HCT116 (cell line): ENCODE data around the gene CFAP97D2. TPM values are rescaled to one million over a fixed set of nuclear protein-coding genes. Genes with fewer than 3 reads are reported as not detected.

Experiments used
- ATAC-seq: fragments of 200-7000 bp; cut with Tn5 transposase; 2 replicates; pipeline ENCODE4 v1.9.1; 2020; ENCODE audit warnings: mild to moderate bottlenecking, moderate library complexity
- BruUV-seq: library from RNA; stranded (reverse); fragments of 400-500 nt; replicated peaks from 2 replicates; lab custom pipeline; 2021; lab: Mats Ljungman, UMichigan
- CTCF ChIA-PET: fragments of 300-600 bp; sonication (Branson Sonifier 250); formaldehyde crosslinking; loops from one replicate; lab custom pipeline; 2021; ENCODE audit warnings: antibody characterized with exemption; lab: Charles Lee
- POLR2A ChIA-PET: fragments of 300-600, 350-600 bp; sonication (Branson Sonifier 250); formaldehyde crosslinking; loops from one replicate; lab custom pipeline; 2021; ENCODE audit warnings: antibody characterized with exemption; lab: Charles Lee
- RAD21 ChIA-PET, 2 experiments: fragments of 300-600 bp; sonication (Branson Sonifier 250); formaldehyde crosslinking; loops; one replicate each; lab custom pipeline; 2023; ENCODE audit warnings: low total read pairs in 2 of 2; ENCODE audit not compliant: uncharacterized antibody in 2 of 2, unreplicated experiment in 2 of 2, low non-redundant PET in 1 of 2; lab: Charles Lee
- DNase-seq: peaks from one replicate; pipeline ENCODE4 v3.0.0-alpha.2; 2010; ENCODE audit warnings: low read depth, low spot score
- H2AFZ ChIP-seq: fragments of 200-600 bp; shearing (Covaris generic), sonication (generic); 2 replicates; pipeline ENCODE4 v1.6.1; 2017; ENCODE audit warnings: low read depth, mixed run types, mixed read lengths, antibody characterized with exemption, low read length; ENCODE audit not compliant: poor library complexity, severe bottlenecking
- H3K27ac ChIP-seq: 2 replicates; pipeline ENCODE4 v1.5.1; 2012; ENCODE audit warnings: low read depth, low read length
- H3K27me3 ChIP-seq: fragments of 200-600 bp; sonication (generic); 2 replicates; pipeline ENCODE4 v1.6.1; 2016; ENCODE audit warnings: mixed run types, low read length, mixed read lengths; ENCODE audit not compliant: insufficient read depth
- H3K36me3 ChIP-seq, 2 experiments: fragments of 200-500 bp in 1 of 2; fragments of 200-600 bp in 1 of 2; sonication (Bioruptor generic) in 1 of 2; sonication (generic) in 1 of 2; 2 replicates each; pipeline versions ENCODE4 v1.5.1 to v1.6.1; 2014 to 2016; ENCODE audit warnings: low read length in 2 of 2, inconsistent platforms in 1 of 2, mixed read lengths in 1 of 2, mixed run types in 1 of 2; ENCODE audit not compliant: insufficient read depth in 2 of 2, control insufficient read depth in 1 of 2
- H3K4me1 ChIP-seq, 2 experiments: fragments of 200-600 bp in 1 of 2; sonication (generic) in 1 of 2; 2 replicates each; pipeline versions ENCODE4 v1.5.1 to v1.6.1; 2012 to 2017; ENCODE audit warnings: low read length in 2 of 2, inconsistent platforms in 1 of 2, mild to moderate bottlenecking in 1 of 2, mixed read lengths in 1 of 2, mixed run types in 1 of 2, moderate library complexity in 1 of 2; ENCODE audit not compliant: insufficient read depth in 2 of 2, control insufficient read depth in 1 of 2
- H3K4me2 ChIP-seq: fragments of 200-600 bp; sonication (generic); 2 replicates; pipeline ENCODE4 v1.6.1; 2017; ENCODE audit warnings: mixed run types, low read length, mixed read lengths
- H3K4me3 ChIP-seq, 2 experiments: fragments of 200-600 bp in 1 of 2; sonication (generic) in 1 of 2; replicated peaks in 1 of 2; 2 replicates each; pipeline ENCODE4 v1.5.1; 2011 to 2016; ENCODE audit warnings: low read length in 2 of 2, control low read depth in 1 of 2, low read depth in 1 of 2, mild to moderate bottlenecking in 1 of 2, mixed read lengths in 1 of 2, mixed run types in 1 of 2
- H3K79me2 ChIP-seq: fragments of 200-600 bp; sonication (generic); 2 replicates; pipeline ENCODE4 v1.6.1; 2017; ENCODE audit warnings: mild to moderate bottlenecking, mixed run types, low read length, moderate library complexity, mixed read lengths; ENCODE audit not compliant: insufficient read depth
- H3K9ac ChIP-seq: fragments of 200-600 bp; sonication (generic); 2 replicates; pipeline ENCODE4 v1.6.1; 2016; ENCODE audit warnings: low read length, mixed read lengths
- H3K9me2 ChIP-seq: fragments of 200-600 bp; sonication (generic), shearing (Covaris generic); 2 replicates; pipeline ENCODE4 v1.6.1; 2017; ENCODE audit warnings: mixed run types, mild to moderate bottlenecking, moderate library complexity; ENCODE audit not compliant: insufficient read depth
- H3K9me3 ChIP-seq, 2 experiments: fragments of 200-500 bp in 1 of 2; fragments of 200-600 bp in 1 of 2; sonication (Bioruptor generic) in 1 of 2; sonication (generic) in 1 of 2; 2 replicates each; pipeline ENCODE4 v1.6.1; 2014 to 2017; ENCODE audit warnings: low read length in 2 of 2, mixed read lengths in 2 of 2, inconsistent platforms in 1 of 2, low read depth in 1 of 2, mild to moderate bottlenecking in 1 of 2, mixed run types in 1 of 2, moderate library complexity in 1 of 2; ENCODE audit not compliant: control insufficient read depth in 1 of 2, insufficient read depth in 1 of 2
- H4K20me1 ChIP-seq: fragments of 200-600 bp; sonication (generic), shearing (Covaris generic); 2 replicates; pipeline ENCODE4 v1.6.1; 2017; ENCODE audit warnings: mixed run types, mild to moderate bottlenecking, moderate library complexity; ENCODE audit not compliant: insufficient read depth
- ATF3 ChIP-seq: IDR thresholded peaks from 2 replicates; pipeline ENCODE4 v1.6.1; 2012
- CEBPB ChIP-seq: IDR thresholded peaks from 2 replicates; pipeline ENCODE4 v1.6.1; 2012; ENCODE audit warnings: low read depth
- EGR1 ChIP-seq: IDR thresholded peaks from 2 replicates; pipeline ENCODE4 v1.6.1; 2012; ENCODE audit warnings: low read depth
- ELF1 ChIP-seq: IDR thresholded peaks from 2 replicates; pipeline ENCODE4 v1.6.1; 2012; ENCODE audit warnings: low read depth, borderline replicate concordance
- EZH2 ChIP-seq: fragments of 200-600 bp; sonication (generic); IDR thresholded peaks from 2 replicates; pipeline ENCODE4 v1.6.1; 2017; ENCODE audit warnings: antibody characterized with exemption, mixed run types
- EZH2phosphoT487 ChIP-seq: fragments of 200-600 bp; IDR thresholded peaks from 2 replicates; pipeline ENCODE4 v1.6.1; 2018; ENCODE audit warnings: antibody characterized with exemption, borderline replicate concordance
- FOSL1 ChIP-seq: IDR thresholded peaks from 2 replicates; pipeline ENCODE4 v1.6.1; 2012; ENCODE audit warnings: low read depth
- JUND ChIP-seq: IDR thresholded peaks from 2 replicates; pipeline ENCODE4 v1.6.1; 2012
- MAX ChIP-seq: IDR thresholded peaks from 2 replicates; pipeline ENCODE4 v1.6.1; 2012
- RAD21 ChIP-seq: IDR thresholded peaks from 2 replicates; pipeline ENCODE4 v1.6.1; 2012; ENCODE audit warnings: low read depth, mild to moderate bottlenecking
- SP1 ChIP-seq: IDR thresholded peaks from 2 replicates; pipeline ENCODE4 v1.6.1; 2012; ENCODE audit warnings: low read depth
- TCF7L2 ChIP-seq: IDR thresholded peaks from 2 replicates; pipeline ENCODE4 v1.7.0; 2011; ENCODE audit warnings: borderline replicate concordance, inconsistent platforms; ENCODE audit not compliant: insufficient read depth, insufficient read length; ENCODE audit errors: extremely low read depth
- YY1 ChIP-seq: IDR thresholded peaks from 2 replicates; pipeline ENCODE4 v1.6.1; 2011; ENCODE audit warnings: low read length, low read depth, moderate library complexity, mild to moderate bottlenecking; ENCODE audit not compliant: insufficient replicate concordance; ENCODE audit errors: extremely low read depth
- intact Hi-C: fragments of 100-400 bp; cut with micrococcal nuclease; formaldehyde crosslinking; loops from 2 replicates; pipeline ENCODE4 v1.10.0; 2022
- total RNA-seq: library from RNA; stranded (reverse); gene quantifications from one replicate; pipeline ENCODE4 v1.2.1, GENCODE V29; 2021; ENCODE audit not compliant: unreplicated experiment

Gene CFAP97D2
- total RNA-seq, 1 experiment from 2014 or later: not detected

DNA sequence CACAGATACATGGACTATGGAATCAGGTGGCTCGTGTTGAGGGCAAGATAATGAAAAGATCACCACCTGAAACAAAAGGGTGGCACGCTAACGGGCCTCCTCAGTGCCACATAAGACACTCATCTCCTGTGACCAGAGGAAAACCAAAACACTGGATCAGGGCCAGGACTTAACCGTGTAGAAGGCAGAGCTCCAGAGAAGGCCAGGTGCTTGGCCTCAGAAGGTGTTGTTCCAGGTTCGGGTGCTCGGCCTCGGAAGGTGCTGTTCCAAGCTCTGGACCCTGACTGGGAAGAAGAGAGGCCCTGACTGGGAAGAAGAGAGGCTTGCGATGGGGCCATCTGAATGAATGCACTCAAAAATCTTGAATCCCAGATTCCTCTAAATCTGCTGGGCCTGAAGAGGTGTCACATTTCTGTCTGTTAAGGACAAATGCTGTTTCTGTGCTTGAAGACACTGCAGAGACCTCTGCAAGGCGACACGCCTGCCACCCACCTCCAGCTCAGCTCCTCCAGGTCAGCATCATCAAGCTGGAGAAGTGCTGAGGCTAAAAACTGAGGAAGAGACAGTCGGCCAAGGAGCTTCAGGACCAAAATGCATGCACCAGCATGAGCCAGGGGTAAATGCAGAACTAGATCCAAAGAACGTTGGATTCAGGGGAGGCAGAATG lies 44.0 kb upstream of the CFAP97D2 start:
- H4K20me1 ChIP-seq: no peaks in the 10 kb centered on the region
- BruUV-seq: no TSS peak
- POLR2A ChIA-PET: no interaction called here

GRCh38 chr13:114135731-114136171 lies 43.3 kb upstream of the CFAP97D2 start:
- POLR2A ChIA-PET: no interaction called here
- Histone ChIP-seq H3K79me2 (peaks cover 13% of the 10 kb centered on the region), H3K9me2 (no peaks in the 10 kb centered on the region), H3K4me1 (peaks cover 4 to 10% of the 10 kb centered on the region in 2 experiments), H4K20me1 (no peaks in the 10 kb centered on the region), H3K9me3 (no peaks in the 10 kb centered on the region), H3K36me3 (no peaks in the 10 kb centered on the region), H3K9ac (no peak overlapping the region), H3K27ac (no peak overlapping the region), H3K4me3 (no peak overlapping the region), H3K27me3 (no peaks in the 10 kb centered on the region), H3K4me2 (no peak overlapping the region), H2AFZ (no peak overlapping the region)
- RAD21 ChIA-PET: no interaction called here
- intact Hi-C loops: no loop called here
- ATAC-seq (no peak), DNase-seq (no peak)
- TF ChIP-seq FOSL1: no peak
- no peak for TF ChIP-seq ELF1
- TF ChIP-seq RAD21: no peak
- no peak for TF ChIP-seq MAX
- no peak for TF ChIP-seq EZH2
- no peak for TF ChIP-seq YY1
- no peak for TF ChIP-seq ATF3
- no peak for TF ChIP-seq SP1
- TF ChIP-seq EZH2phosphoT487: no peak
- no peak for TF ChIP-seq JUND
- no peak for TF ChIP-seq EGR1
- no peak for TF ChIP-seq TCF7L2
- CTCF ChIA-PET: no interaction called here
- no TSS peak for BruUV-seq

More for the DNA sequence above, 44.0 kb upstream of the CFAP97D2 start:
- no peaks in the 10 kb centered on the region for H3K27me3 ChIP-seq
- no peaks in the 10 kb centered on the region for H3K9me2 ChIP-seq
- H3K9ac ChIP-seq: no peak overlapping the region
- DNase-seq (no peak), ATAC-seq (no peak)
- H3K9me3 ChIP-seq: no peaks in the 10 kb centered on the region
- no peaks in the 10 kb centered on the region for H3K36me3 ChIP-seq
- H3K4me2 ChIP-seq: no peak overlapping the region
- no peak for TF ChIP-seq CEBPB
- H2AFZ ChIP-seq: no peak overlapping the region
- ChIA-PET CTCF (no interaction called here), RAD21 (no interaction called here)
- peaks cover 20% of the 10 kb centered on the region for H3K79me2 ChIP-seq
- H3K4me3 ChIP-seq: no peak overlapping the region
- intact Hi-C loops: no loop called here
- peaks cover 9 to 16% of the 10 kb centered on the region in 2 experiments for H3K4me1 ChIP-seq
- no peak overlapping the region for H3K27ac ChIP-seq
